RWPE1 (cell line): ENCODE results near the gene SKA2.
A peak's percentile ranks its signal among the peaks of the same experiment; 100 is the strongest.
"Not testable (repeated sequence)": the region's sequence is repeated elsewhere in the genome, so short reads cannot be mapped to it uniquely, and the experiment has no call there.

ENCODE experiments used
- CTCF ChIA-PET: fragments of 350-600 bp; sonication (Branson Sonifier 250); formaldehyde crosslinking; extraction: SDS; loops from one replicate; lab custom pipeline; 2021; lab: Yijun Ruan, JAX
- POLR2A ChIA-PET: fragments of 400-600 bp; formaldehyde crosslinking; extraction: SDS; loops from one replicate; lab custom pipeline; 2020; ENCODE audit warnings: antibody characterized with exemption; ENCODE audit not compliant: low non-redundant PET; lab: Yijun Ruan, JAX
- DNase-seq: peaks from one replicate; pipeline ENCODE4 v3.0.0; 2012; ENCODE audit warnings: low spot score
- H3K27ac ChIP-seq: fragments of 450-650 bp; 2 replicates; pipeline ENCODE4 v1.5.1; 2017
- CTCF ChIP-seq: fragments of 450-650 bp; conservative IDR thresholded peaks from 2 replicates; pipeline ENCODE4 v1.5.1; 2017; ENCODE audit warnings: low read depth, mild to moderate bottlenecking

The SKA2 gene

GRCh38 chr17:59093702-59094231, 61.2 kb downstream of the SKA2 start:
- DNase-seq: peak; percentile 64
- POLR2A ChIA-PET: interaction anchor here (0.5 kb wide), 1 partner anchor 21 kb away, joined by 16 read pairs; no protein-coding TSS in a partner anchor
- no peak for TF ChIP-seq CTCF
- H3K27ac ChIP-seq: peak overlapping the region; percentile 77
- CTCF ChIA-PET: no interaction called here

- no peak for DNase-seq
- ChIA-PET POLR2A (interaction anchor here (0.5 kb wide), 1 partner anchor 22 kb away, joined by 16 read pairs; no protein-coding TSS in a partner anchor), CTCF (interaction anchor here (0.5 kb wide), 1 partner anchor 844 kb away, joined by 6 read pairs; no protein-coding TSS in a partner anchor)
- peak overlapping the region; percentile 74 for H3K27ac ChIP-seq
- no peak for TF ChIP-seq CTCF
Measured at GRCh38 chr17:59093145-59093701, 61.8 kb downstream of the SKA2 start.

DNA sequence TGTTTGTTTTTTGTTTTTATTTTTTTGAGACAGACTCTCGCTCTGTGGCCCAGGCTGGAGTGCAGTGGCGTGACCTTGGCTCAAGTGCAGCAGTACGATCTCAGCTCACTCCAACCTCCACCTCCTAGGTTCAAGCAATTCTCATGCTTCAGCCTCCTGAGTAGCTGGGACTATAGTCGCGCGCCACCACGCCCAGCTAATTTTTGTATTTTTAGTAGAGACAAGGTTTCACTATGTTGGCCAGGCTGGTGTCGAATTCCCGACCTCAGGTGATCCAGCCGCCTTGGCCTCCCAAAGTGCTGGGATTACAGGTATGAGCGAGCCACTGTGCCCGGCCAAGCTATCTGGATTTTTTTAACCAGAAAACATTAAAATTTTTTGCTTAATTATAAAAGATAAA, 64.4 kb downstream of the SKA2 start:
- CTCF ChIA-PET: not testable (repeated sequence)

GRCh38 chr17:59084154-59084553, 70.8 kb downstream of the SKA2 start:
- CTCF ChIA-PET: no interaction called here
- POLR2A ChIA-PET: no interaction called here
- no peak for DNase-seq
- no peak for TF ChIP-seq CTCF
- H3K27ac ChIP-seq: no peak overlapping the region

More for the DNA sequence above, 64.4 kb downstream of the SKA2 start:
- DNase-seq, POLR2A ChIA-PET: not testable (repeated sequence)
- H3K27ac ChIP-seq: peak overlapping the region; percentile 33; the same call in 1 of the 2 replicates

- H3K27ac ChIP-seq: no peak overlapping the region
- CTCF ChIA-PET: no interaction called here
- no peak for DNase-seq
- TF ChIP-seq CTCF: no peak
- POLR2A ChIA-PET: no interaction called here
Measured at GRCh38 chr17:59074494-59074893, 80.5 kb downstream of the SKA2 start.

DNA sequence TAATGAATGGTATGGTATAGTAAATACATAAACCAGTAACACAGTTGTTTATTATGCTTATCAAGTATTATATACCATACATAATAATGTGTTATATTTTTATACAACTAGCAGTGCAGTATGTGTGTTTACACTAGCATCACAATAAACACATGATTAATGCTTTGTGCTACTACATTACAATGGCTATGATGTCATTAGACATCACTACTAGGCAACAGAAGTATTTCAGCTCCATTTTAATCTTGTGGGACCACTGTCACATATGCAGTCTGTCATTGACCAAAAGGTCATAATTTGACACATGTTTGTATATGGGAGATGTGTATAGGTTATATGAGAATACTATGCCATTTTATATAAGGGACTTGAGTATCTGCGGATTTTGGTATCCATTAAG, 81.0 kb downstream of the SKA2 start:
- ChIA-PET CTCF (no interaction called here), POLR2A (no interaction called here)
- TF ChIP-seq CTCF: no peak
- no peak for DNase-seq
- H3K27ac ChIP-seq: no peak overlapping the region

- ChIA-PET POLR2A (no interaction called here), CTCF (no interaction called here)
Measured at GRCh38 chr17:59069856-59070255, 85.1 kb downstream of the SKA2 start.

More at GRCh38 chr17:59069856-59070255, 85.1 kb downstream of the SKA2 start:
- no peak for DNase-seq
- no peak for TF ChIP-seq CTCF
- no peak overlapping the region for H3K27ac ChIP-seq
